Measurements from ENCODE around the gene KRTAP21-1.

KRTAP21-1 gene

GRCh38 chr21:30717105-30717504 is 38.1 kb downstream of the KRTAP21-1 start:
- no peak for DNase-seq (ENCODE audit: low spot score in 2 of 2)
- H3K27me3 ChIP-seq (ENCODE audit: low read depth) = no peaks in the 10 kb centered on the region
- in situ Hi-C loops (cut with MboI; ENCODE audit: low sequenced_read_pairs) = no loop called here

GRCh38 chr21:30714946-30715345 is 40.3 kb downstream of the KRTAP21-1 start:
- Histone ChIP-seq H3K4me3 (no peak overlapping the region), H3K27me3 (ENCODE audit: low read depth) (no peaks in the 10 kb centered on the region), H3K4me1 (no peaks in the 10 kb centered on the region), H3K36me3 (replicated peaks) (no peaks in the 10 kb centered on the region), H3K9me3 (peaks cover 7% of the 10 kb centered on the region; the same call in 1 of the 2 replicates)
- in situ Hi-C loops (cut with MboI; ENCODE audit: low sequenced_read_pairs) = no loop called here
- no peak for DNase-seq (ENCODE audit: low spot score in 2 of 2)

More at GRCh38 chr21:30717105-30717504, 38.1 kb downstream of the KRTAP21-1 start:
- Histone ChIP-seq H3K4me1 (no peaks in the 10 kb centered on the region), H3K9me3 (no peaks in the 10 kb centered on the region), H3K4me3 (no peak overlapping the region), H3K36me3 (replicated peaks) (no peaks in the 10 kb centered on the region)

DNA sequence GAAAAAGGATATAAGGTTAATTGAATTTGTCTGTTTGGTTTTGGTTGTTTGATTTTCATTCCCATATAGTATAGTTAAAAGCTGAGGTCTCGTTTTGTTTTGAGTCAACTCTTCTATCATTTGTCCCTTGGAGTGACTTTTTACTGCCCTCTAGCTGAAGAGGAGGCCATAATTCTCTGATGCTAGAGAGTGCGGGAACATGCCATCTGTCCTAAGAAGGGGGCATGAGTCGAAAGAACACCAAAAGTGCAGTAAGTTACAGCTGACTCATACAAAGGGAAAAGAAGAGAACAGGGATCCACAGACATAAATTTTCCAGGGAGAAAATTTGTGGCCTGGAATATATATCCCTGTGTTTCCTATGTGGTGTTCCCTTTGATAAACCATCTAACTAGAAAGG is 40.8 kb downstream of the KRTAP21-1 start:
- Histone ChIP-seq H3K27me3 (ENCODE audit: low read depth) (no peaks in the 10 kb centered on the region), H3K4me1 (no peaks in the 10 kb centered on the region), H3K4me3 (no peak overlapping the region), H3K9me3 (peaks cover 7% of the 10 kb centered on the region; the same call in 1 of the 2 replicates), H3K36me3 (replicated peaks) (no peaks in the 10 kb centered on the region)
- in situ Hi-C loops (cut with MboI; ENCODE audit: low sequenced_read_pairs) = no loop called here
- DNase-seq (ENCODE audit: low spot score in 2 of 2) = no peak

- no peak for DNase-seq (ENCODE audit: low spot score in 2 of 2)
- no peaks in the 10 kb centered on the region for H3K36me3 ChIP-seq (replicated peaks)
- in situ Hi-C loops (cut with MboI; ENCODE audit: low sequenced_read_pairs) = no loop called here
- H3K9me3 ChIP-seq = peaks cover 9% of the 10 kb centered on the region; the same call in 1 of the 2 replicates
- no peaks in the 10 kb centered on the region for H3K27me3 ChIP-seq (ENCODE audit: low read depth)
- H3K4me1 ChIP-seq = no peaks in the 10 kb centered on the region
- no peak overlapping the region for H3K4me3 ChIP-seq
Measured at GRCh38 chr21:30713766-30714165, 41.5 kb downstream of the KRTAP21-1 start.

DNA sequence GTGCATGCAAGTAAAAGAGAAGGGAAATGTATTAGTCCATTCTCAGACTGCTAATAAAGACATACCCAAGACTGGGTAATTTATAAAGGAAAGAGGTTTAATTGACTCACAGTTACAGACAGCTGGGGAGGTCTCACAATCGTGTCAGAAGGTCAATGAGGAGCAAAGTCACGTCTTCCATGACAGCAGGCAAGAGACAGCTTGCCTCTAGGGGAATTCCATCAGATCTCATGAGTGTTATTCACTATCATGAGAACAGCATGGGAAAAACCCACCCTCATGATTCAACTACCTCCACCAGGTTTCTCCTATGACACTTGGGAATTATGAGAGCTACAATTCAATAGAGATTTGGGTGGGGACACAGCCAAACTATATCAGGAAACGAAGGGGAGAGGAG is 44.7 kb downstream of the KRTAP21-1 start:
- no peak for DNase-seq (ENCODE audit: low spot score in 2 of 2)
- in situ Hi-C loops (cut with MboI; ENCODE audit: low sequenced_read_pairs) = no loop called here
- H3K4me1 ChIP-seq = no peaks in the 10 kb centered on the region
- no peak overlapping the region for H3K4me3 ChIP-seq
- no peaks in the 10 kb centered on the region for H3K36me3 ChIP-seq (replicated peaks)
- no peaks in the 10 kb centered on the region for H3K27me3 ChIP-seq (ENCODE audit: low read depth)
- peaks cover 9% of the 10 kb centered on the region; the same call in 1 of the 2 replicates for H3K9me3 ChIP-seq

DNA sequence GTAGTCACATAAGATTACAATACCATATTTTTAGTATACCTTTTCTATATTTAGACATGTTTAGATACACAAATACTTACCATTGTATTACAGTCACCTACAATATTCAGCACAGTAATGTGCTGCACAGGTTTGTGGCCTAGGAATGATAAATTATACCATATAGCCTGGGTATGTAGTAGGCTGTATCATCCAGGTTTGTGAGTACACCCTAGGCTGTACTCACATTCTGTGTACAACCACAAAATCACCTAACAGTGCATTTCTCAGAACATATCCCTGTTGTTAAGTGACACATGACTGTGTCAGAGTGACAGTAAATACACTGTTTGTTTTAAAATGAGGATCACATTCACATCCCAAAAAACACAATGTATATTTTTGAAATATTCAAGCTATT is 47.8 kb downstream of the KRTAP21-1 start:
- no peak for DNase-seq (ENCODE audit: low spot score in 2 of 2)
- Histone ChIP-seq H3K4me1 (no peaks in the 10 kb centered on the region), H3K9me3 (peaks cover 9% of the 10 kb centered on the region; the same call in 1 of the 2 replicates), H3K36me3 (replicated peaks) (no peaks in the 10 kb centered on the region), H3K27me3 (ENCODE audit: low read depth) (no peaks in the 10 kb centered on the region), H3K4me3 (no peak overlapping the region)
- in situ Hi-C loops (cut with MboI; ENCODE audit: low sequenced_read_pairs) = no loop called here
